NOMO-1 treated with dmso at 0.1 percent for 144 hours (cell line): ENCODE measurements around the gene TSPAN14.

Experiments
- DNase-seq: peaks from one replicate; lab custom pipeline; 2025; ENCODE audit not compliant: unreplicated experiment; lab: John Stamatoyannopoulos, UW

The TSPAN14 gene

GRCh38 chr10:80486785-80487420 is 32.8 kb downstream of the TSPAN14 start:
- no peak for DNase-seq

- DNase-seq, result no peak
These were observed 33.3 kb downstream of the TSPAN14 start for GRCh38 chr10:80487421-80487785.

GRCh38 chr10:80487791-80488538 is 33.9 kb downstream of the TSPAN14 start:
- DNase-seq, result peak; percentile 35

- DNase-seq, result no peak
These were observed 34.5 kb downstream of the TSPAN14 start for GRCh38 chr10:80488539-80489066.

GRCh38 chr10:80489371-80490112 is 35.4 kb downstream of the TSPAN14 start:
- DNase-seq, result no peak

GRCh38 chr10:80491251-80492102 is 37.4 kb downstream of the TSPAN14 start:
- no peak for DNase-seq

- no peak for DNase-seq
These were observed 38.9 kb downstream of the TSPAN14 start for GRCh38 chr10:80492848-80493521.

GRCh38 chr10:80493522-80494051 is 39.5 kb downstream of the TSPAN14 start:
- no peak for DNase-seq

- DNase-seq, result no peak
These were observed 42.6 kb downstream of the TSPAN14 start for GRCh38 chr10:80496555-80497172.

- no peak for DNase-seq
These were observed 43.3 kb downstream of the TSPAN14 start for GRCh38 chr10:80497187-80498077.

- no peak for DNase-seq
These were observed 44.1 kb downstream of the TSPAN14 start for GRCh38 chr10:80498078-80498832.

- peak; percentile 93 for DNase-seq
These were observed 45.0 kb downstream of the TSPAN14 start for GRCh38 chr10:80498833-80499741.

- DNase-seq, result no peak
These were observed 46.7 kb downstream of the TSPAN14 start for GRCh38 chr10:80500572-80501380.

GRCh38 chr10:80501381-80501912 is 47.3 kb downstream of the TSPAN14 start:
- DNase-seq, result no peak

- DNase-seq, result no peak
These were observed 47.9 kb downstream of the TSPAN14 start for GRCh38 chr10:80501913-80502521.
